Mucosa of stomach (tissue), 1 donor: Measurements from ENCODE around the gene PAXIP1.
"Not testable (repeated sequence)": the region's sequence is repeated elsewhere in the genome, so short reads cannot be mapped to it uniquely, and the experiment has no call there.

Experiments
- H3K27me3 ChIP-seq: one replicate; pipeline ENCODE4 v1.7.0; 2013; ENCODE audit warnings: mild to moderate bottlenecking, low read length; ENCODE audit not compliant: control insufficient read depth, insufficient read depth
- H3K36me3 ChIP-seq: one replicate; pipeline ENCODE4 v1.7.0; 2013; ENCODE audit warnings: low read length; ENCODE audit not compliant: control insufficient read depth, insufficient read depth
- H3K4me1 ChIP-seq: one replicate; pipeline ENCODE4 v1.7.0; 2013; ENCODE audit warnings: mild to moderate bottlenecking, low read length; ENCODE audit not compliant: control insufficient read depth, insufficient read depth
- H3K4me3 ChIP-seq: one replicate; pipeline ENCODE4 v1.7.0; 2013; ENCODE audit warnings: low read length
- H3K9ac ChIP-seq: one replicate; pipeline ENCODE4 v1.7.0; 2013; ENCODE audit warnings: mild to moderate bottlenecking, low read length, moderate library complexity
- H3K9me3 ChIP-seq: one replicate; pipeline ENCODE4 v1.7.0; 2013; ENCODE audit warnings: mild to moderate bottlenecking, low read length, moderate library complexity; ENCODE audit not compliant: control insufficient read depth
- donor health status: Pancreatic carcinoma.

PAXIP1 gene, protein sequence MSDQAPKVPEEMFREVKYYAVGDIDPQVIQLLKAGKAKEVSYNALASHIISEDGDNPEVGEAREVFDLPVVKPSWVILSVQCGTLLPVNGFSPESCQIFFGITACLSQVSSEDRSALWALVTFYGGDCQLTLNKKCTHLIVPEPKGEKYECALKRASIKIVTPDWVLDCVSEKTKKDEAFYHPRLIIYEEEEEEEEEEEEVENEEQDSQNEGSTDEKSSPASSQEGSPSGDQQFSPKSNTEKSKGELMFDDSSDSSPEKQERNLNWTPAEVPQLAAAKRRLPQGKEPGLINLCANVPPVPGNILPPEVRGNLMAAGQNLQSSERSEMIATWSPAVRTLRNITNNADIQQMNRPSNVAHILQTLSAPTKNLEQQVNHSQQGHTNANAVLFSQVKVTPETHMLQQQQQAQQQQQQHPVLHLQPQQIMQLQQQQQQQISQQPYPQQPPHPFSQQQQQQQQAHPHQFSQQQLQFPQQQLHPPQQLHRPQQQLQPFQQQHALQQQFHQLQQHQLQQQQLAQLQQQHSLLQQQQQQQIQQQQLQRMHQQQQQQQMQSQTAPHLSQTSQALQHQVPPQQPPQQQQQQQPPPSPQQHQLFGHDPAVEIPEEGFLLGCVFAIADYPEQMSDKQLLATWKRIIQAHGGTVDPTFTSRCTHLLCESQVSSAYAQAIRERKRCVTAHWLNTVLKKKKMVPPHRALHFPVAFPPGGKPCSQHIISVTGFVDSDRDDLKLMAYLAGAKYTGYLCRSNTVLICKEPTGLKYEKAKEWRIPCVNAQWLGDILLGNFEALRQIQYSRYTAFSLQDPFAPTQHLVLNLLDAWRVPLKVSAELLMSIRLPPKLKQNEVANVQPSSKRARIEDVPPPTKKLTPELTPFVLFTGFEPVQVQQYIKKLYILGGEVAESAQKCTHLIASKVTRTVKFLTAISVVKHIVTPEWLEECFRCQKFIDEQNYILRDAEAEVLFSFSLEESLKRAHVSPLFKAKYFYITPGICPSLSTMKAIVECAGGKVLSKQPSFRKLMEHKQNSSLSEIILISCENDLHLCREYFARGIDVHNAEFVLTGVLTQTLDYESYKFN

DNA sequence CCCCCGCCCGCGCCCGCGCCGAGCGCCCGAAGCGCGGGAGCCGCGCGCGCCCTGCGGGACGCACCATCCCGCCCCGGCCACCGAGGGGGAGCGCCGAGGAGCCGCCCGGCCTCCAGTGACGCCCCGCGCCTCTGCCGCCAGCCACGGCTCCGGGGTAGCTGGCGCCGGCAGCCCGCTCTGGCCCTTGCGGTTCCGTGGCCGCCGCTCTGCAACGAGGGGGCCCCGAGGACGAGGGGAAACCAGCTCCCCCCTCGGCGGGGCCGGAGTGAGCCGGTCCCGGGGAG, at the start of gene PAXIP1:
PAXIP1 (minus strand) TSS at position 33 of the 284 bp plus-strand sequence. CDS start 195 bp downstream, outside the sequence.
- no peaks in the 10 kb centered on the region for H3K27me3 ChIP-seq
- H3K9ac ChIP-seq: peak within 1 kb of the TSS; percentile 86
- H3K36me3 ChIP-seq: no peaks in the 10 kb centered on the region
- no peaks in the 10 kb centered on the region for H3K4me1 ChIP-seq
- H3K4me3 ChIP-seq: peak within 1 kb of the TSS; percentile 80
- H3K9me3 ChIP-seq: no peaks in the 10 kb centered on the region

- Histone ChIP-seq H3K27me3 (no peaks in the 10 kb centered on the region), H3K4me3 (no peak overlapping the region), H3K9me3 (no peaks in the 10 kb centered on the region), H3K4me1 (no peaks in the 10 kb centered on the region), H3K9ac (no peak overlapping the region), H3K36me3 (no peaks in the 10 kb centered on the region)
Measured at GRCh38 chr7:155051355-155051754, 48.4 kb upstream of the PAXIP1 start.

- H3K36me3 ChIP-seq: no peaks in the 10 kb centered on the region
- H3K4me1 ChIP-seq: no peaks in the 10 kb centered on the region
- no peaks in the 10 kb centered on the region for H3K9me3 ChIP-seq
- no peak overlapping the region for H3K9ac ChIP-seq
- no peak overlapping the region for H3K4me3 ChIP-seq
- no peaks in the 10 kb centered on the region for H3K27me3 ChIP-seq
Measured at GRCh38 chr7:155048006-155048405, 45.1 kb upstream of the PAXIP1 start.

GRCh38 chr7:155043756-155044155, 40.8 kb upstream of the PAXIP1 start:
- H3K9ac ChIP-seq: no peak overlapping the region
- H3K36me3 ChIP-seq: no peaks in the 10 kb centered on the region
- no peaks in the 10 kb centered on the region for H3K4me1 ChIP-seq
- H3K9me3 ChIP-seq: no peaks in the 10 kb centered on the region
- H3K4me3 ChIP-seq: no peak overlapping the region
- peaks cover 4% of the 10 kb centered on the region for H3K27me3 ChIP-seq

GRCh38 chr7:155038335-155038734, 35.4 kb upstream of the PAXIP1 start:
- peaks cover 4% of the 10 kb centered on the region for H3K27me3 ChIP-seq
- H3K4me1 ChIP-seq: no peaks in the 10 kb centered on the region
- no peak overlapping the region for H3K4me3 ChIP-seq
- no peaks in the 10 kb centered on the region for H3K36me3 ChIP-seq
- no peaks in the 10 kb centered on the region for H3K9me3 ChIP-seq
- H3K9ac ChIP-seq: no peak overlapping the region

DNA sequence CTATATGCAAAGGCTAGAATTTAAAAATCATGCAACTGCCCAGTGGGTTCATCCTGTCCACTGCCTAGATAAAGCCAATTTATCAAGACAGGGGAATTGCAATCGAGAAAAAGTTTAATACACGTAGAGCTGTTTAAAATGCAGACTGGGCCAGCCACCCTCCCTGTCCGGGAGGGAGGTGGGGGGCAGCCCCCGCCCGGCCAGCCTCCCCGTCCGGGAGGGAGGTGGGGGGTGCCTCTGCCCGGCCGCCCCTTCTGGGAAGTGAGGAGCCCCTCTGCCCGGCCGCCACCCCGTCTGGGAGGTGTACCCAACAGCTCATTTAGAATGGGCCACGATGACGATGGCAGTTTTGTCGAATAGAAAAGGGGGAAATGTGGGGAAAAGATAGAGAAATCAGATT, 31.6 kb upstream of the PAXIP1 start:
- not testable (repeated sequence) for H3K4me3 ChIP-seq, H3K4me1 ChIP-seq, H3K9ac ChIP-seq, H3K36me3 ChIP-seq, H3K27me3 ChIP-seq, H3K9me3 ChIP-seq

DNA sequence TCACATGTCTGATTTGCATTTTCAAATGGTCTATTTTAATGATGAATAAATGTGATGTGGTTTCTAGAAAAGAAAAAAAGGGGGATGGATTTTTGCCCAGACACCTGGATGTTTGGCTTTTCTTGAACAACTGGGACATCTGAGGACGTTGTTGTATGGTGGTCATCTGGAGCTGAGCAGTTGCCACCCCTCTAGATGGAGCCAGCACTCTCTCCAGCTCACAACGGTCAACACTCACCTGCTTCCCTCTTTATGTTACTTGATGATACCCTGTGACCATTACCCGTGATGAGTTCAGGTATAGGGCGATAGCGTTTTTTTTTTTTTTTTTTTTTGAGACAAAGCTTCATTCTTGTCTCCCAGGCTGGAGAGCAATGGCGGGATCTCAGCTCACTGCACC, 30.1 kb upstream of the PAXIP1 start:
- Histone ChIP-seq H3K27me3 (no peaks in the 10 kb centered on the region), H3K4me3 (no peak overlapping the region), H3K36me3 (no peaks in the 10 kb centered on the region), H3K4me1 (no peaks in the 10 kb centered on the region), H3K9me3 (no peaks in the 10 kb centered on the region), H3K9ac (no peak overlapping the region)

DNA sequence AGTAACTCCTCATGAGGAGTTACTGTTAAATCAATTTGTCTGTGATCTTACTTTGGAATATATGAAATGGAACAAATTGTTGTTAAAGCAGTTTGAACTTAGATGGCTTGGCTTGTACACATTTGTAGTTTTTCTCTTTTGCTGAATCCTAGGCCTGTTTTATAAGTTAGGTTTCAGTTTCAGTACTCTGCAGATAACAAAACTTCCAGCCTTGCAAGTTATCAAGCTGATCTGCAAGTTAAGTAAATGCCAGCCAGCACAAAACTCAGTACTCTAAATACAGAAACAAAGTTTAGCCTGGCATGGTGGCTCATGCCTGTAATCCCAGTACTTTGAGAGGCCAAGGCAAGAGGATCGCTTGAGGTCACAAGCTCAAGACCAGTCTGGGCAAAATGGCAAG, 25.0 kb upstream of the PAXIP1 start:
- Histone ChIP-seq H3K27me3 (no peaks in the 10 kb centered on the region), H3K9me3 (no peaks in the 10 kb centered on the region), H3K9ac (no peak overlapping the region), H3K4me3 (no peak overlapping the region), H3K36me3 (no peaks in the 10 kb centered on the region), H3K4me1 (no peaks in the 10 kb centered on the region)

GRCh38 chr7:155021699-155022145, 18.8 kb upstream of the PAXIP1 start:
- H3K27me3 ChIP-seq: no peaks in the 10 kb centered on the region
- no peaks in the 10 kb centered on the region for H3K9me3 ChIP-seq
- no peak overlapping the region for H3K9ac ChIP-seq
- no peaks in the 10 kb centered on the region for H3K4me1 ChIP-seq
- H3K4me3 ChIP-seq: no peak overlapping the region
- H3K36me3 ChIP-seq: no peaks in the 10 kb centered on the region

- Histone ChIP-seq H3K4me1 (no peaks in the 10 kb centered on the region), H3K9ac (no peak overlapping the region), H3K4me3 (no peak overlapping the region), H3K27me3 (no peaks in the 10 kb centered on the region), H3K9me3 (no peaks in the 10 kb centered on the region), H3K36me3 (no peaks in the 10 kb centered on the region)
Measured at GRCh38 chr7:155020996-155021395, 18.1 kb upstream of the PAXIP1 start.

DNA sequence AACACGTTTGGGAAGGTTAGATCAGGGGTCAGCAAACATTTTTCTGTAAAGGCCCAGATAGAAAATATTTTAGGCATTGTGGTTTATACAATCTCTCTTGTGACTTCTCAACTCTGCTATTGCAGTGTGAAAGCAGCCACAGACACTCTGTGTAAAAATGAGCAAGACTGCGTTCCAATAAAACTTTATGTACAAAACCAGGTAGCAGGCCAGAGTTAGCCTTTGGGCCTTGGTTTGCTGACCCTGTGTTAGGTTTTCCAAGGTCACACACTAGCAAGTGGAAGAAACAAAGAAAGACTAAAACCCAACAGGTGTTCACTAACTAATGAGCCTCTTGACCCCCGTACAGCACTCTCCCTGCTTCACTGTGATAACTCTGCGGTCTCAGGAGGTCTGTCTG, 14.9 kb upstream of the PAXIP1 start:
- Histone ChIP-seq H3K36me3 (no peaks in the 10 kb centered on the region), H3K4me3 (no peak overlapping the region), H3K9me3 (no peaks in the 10 kb centered on the region), H3K9ac (no peak overlapping the region), H3K27me3 (no peaks in the 10 kb centered on the region), H3K4me1 (no peaks in the 10 kb centered on the region)

- H3K4me1 ChIP-seq: no peaks in the 10 kb centered on the region
- H3K27me3 ChIP-seq: no peaks in the 10 kb centered on the region
- no peak overlapping the region for H3K4me3 ChIP-seq
- H3K9me3 ChIP-seq: no peaks in the 10 kb centered on the region
- H3K36me3 ChIP-seq: no peaks in the 10 kb centered on the region
- H3K9ac ChIP-seq: no peak overlapping the region
Measured at GRCh38 chr7:155011086-155011485, 8.2 kb upstream of the PAXIP1 start.
